ENCODE measurements around the gene TBX19.

- TF ChIP-seq CTCF (IDR thresholded peaks at IDR 0.05) (no peak), POLR2A (IDR thresholded peaks at IDR 0.05) (no peak)
Measured at GRCh38 chr1:168280296-168280927, at the start of gene TBX19.

Measured in Peyer's patch (tissue), 4 donors.